ENCODE measurements around the gene ORMDL1.

The ORMDL1 gene

GRCh38 chr2:189783927-189784867 is at the start of gene ORMDL1, which contains the start of gene PMS1:
Gene ORMDL1, minus strand, starts transcription at chr2:189784339. Its CDS starts 1,744 bp downstream, at chr2:189782595.
Gene PMS1, plus strand, starts transcription at chr2:189784450. Its CDS starts 7,360 bp downstream, at chr2:189791810.
- TF ChIP-seq, protein P1, sequence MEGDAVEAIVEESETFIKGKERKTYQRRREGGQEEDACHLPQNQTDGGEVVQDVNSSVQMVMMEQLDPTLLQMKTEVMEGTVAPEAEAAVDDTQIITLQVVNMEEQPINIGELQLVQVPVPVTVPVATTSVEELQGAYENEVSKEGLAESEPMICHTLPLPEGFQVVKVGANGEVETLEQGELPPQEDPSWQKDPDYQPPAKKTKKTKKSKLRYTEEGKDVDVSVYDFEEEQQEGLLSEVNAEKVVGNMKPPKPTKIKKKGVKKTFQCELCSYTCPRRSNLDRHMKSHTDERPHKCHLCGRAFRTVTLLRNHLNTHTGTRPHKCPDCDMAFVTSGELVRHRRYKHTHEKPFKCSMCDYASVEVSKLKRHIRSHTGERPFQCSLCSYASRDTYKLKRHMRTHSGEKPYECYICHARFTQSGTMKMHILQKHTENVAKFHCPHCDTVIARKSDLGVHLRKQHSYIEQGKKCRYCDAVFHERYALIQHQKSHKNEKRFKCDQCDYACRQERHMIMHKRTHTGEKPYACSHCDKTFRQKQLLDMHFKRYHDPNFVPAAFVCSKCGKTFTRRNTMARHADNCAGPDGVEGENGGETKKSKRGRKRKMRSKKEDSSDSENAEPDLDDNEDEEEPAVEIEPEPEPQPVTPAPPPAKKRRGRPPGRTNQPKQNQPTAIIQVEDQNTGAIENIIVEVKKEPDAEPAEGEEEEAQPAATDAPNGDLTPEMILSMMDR (IDR thresholded peaks at IDR 0.05; ENCODE audit: borderline replicate concordance, insufficient read depth, low read depth, low read length) = no peak

DNA sequence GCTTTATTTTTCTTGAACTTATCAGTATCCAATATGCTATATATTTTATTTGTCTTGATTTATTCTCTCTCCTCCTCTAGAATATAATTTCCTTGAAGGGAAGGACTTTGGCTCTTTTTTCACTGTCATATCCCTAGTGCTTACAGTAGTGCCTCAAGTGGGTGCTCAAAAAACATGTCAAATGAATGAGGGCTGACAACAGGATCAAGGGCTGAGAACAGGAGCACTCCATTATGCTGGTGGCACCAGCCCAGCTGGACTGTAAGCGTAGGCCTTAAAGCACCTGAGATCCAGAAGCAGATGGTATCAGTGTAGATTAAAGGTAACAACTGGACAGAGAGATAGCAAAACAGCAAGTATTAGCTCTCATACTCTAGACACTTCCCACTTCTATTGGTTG is 46.4 kb upstream of the ORMDL1 start:
- H3K4me3 ChIP-seq (ENCODE audit: low read depth, low read length) = no peak overlapping the region
- TF ChIP-seq, protein P1 (IDR thresholded peaks at IDR 0.05; ENCODE audit: borderline replicate concordance, insufficient read depth, low read depth, low read length) = no peak

More at GRCh38 chr2:189783927-189784867, at the start of gene ORMDL1, which contains the start of gene PMS1:
- H3K4me3 ChIP-seq (ENCODE audit: low read depth, low read length) = peak within 1 kb of the TSS; percentile 87

- TF ChIP-seq, protein P1 (IDR thresholded peaks at IDR 0.05; ENCODE audit: borderline replicate concordance, insufficient read depth, low read depth, low read length) = no peak
- H3K4me3 ChIP-seq (ENCODE audit: low read depth, low read length) = no peak overlapping the region
Observed at GRCh38 chr2:189829102-189829833, 45.1 kb upstream of the ORMDL1 start.

DNA sequence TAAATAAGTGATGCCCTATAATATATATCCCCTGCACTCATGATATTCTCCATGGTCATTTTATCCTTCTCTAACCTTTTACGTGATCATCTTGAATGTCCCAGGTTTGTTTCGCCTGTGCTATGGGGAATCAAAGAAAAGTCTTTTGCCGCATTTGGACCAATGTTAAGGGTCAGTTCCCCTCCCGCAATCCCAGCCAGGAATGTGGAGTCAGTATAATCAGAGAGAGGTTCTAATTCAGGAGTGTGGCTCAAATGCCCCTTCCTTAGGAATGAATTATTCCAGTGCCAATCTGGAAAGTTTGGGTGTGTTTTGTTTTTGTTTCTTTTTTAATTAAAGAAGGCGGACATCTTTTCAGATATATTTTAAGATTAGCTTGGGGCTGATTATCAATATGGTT is 41.9 kb upstream of the ORMDL1 start:
- no peak overlapping the region for H3K4me3 ChIP-seq (ENCODE audit: low read depth, low read length)
- TF ChIP-seq, protein P1 (IDR thresholded peaks at IDR 0.05; ENCODE audit: borderline replicate concordance, insufficient read depth, low read depth, low read length) = no peak

GRCh38 chr2:189824694-189825396 is 40.7 kb upstream of the ORMDL1 start:
- H3K4me3 ChIP-seq (ENCODE audit: low read depth, low read length) = no peak overlapping the region
- TF ChIP-seq, protein P1 (IDR thresholded peaks at IDR 0.05; ENCODE audit: borderline replicate concordance, insufficient read depth, low read depth, low read length) = no peak

GRCh38 chr2:189821953-189822748 is 38.0 kb upstream of the ORMDL1 start:
- H3K4me3 ChIP-seq (ENCODE audit: low read depth, low read length) = no peak overlapping the region
- TF ChIP-seq, protein P1 (IDR thresholded peaks at IDR 0.05; ENCODE audit: borderline replicate concordance, insufficient read depth, low read depth, low read length) = no peak

Measured in GM12875 (cell line).